T1000 (cell line): ENCODE data around the gene SDSL.

Experiments used
- DNase-seq: peaks from one replicate; lab custom pipeline; 2025; ENCODE audit warnings: mixed read lengths; lab: John Stamatoyannopoulos, UW

SDSL gene

GRCh38 chr12:113449299-113449698 is 27.1 kb downstream of the SDSL start:
- no peak for DNase-seq

- no peak for DNase-seq
These were observed 27.7 kb downstream of the SDSL start for GRCh38 chr12:113449839-113450238.

GRCh38 chr12:113452458-113452857 is 30.3 kb downstream of the SDSL start:
- DNase-seq = no peak

- no peak for DNase-seq
These were observed 31.1 kb downstream of the SDSL start for GRCh38 chr12:113453330-113453729.

GRCh38 chr12:113456199-113456598 is 34.0 kb downstream of the SDSL start:
- no peak for DNase-seq

GRCh38 chr12:113456761-113457160 is 34.6 kb downstream of the SDSL start:
- DNase-seq = no peak

GRCh38 chr12:113457185-113457584 is 35.0 kb downstream of the SDSL start:
- DNase-seq = no peak

GRCh38 chr12:113457710-113458109 is 35.5 kb downstream of the SDSL start:
- no peak for DNase-seq

- no peak for DNase-seq
These were observed 37.8 kb downstream of the SDSL start for GRCh38 chr12:113459981-113460380.

- DNase-seq = no peak
These were observed 39.5 kb downstream of the SDSL start for GRCh38 chr12:113461666-113462065.

GRCh38 chr12:113462117-113462774 is 40.1 kb downstream of the SDSL start:
- DNase-seq = no peak

GRCh38 chr12:113462998-113463745 is 41.0 kb downstream of the SDSL start:
- DNase-seq = no peak

GRCh38 chr12:113463746-113464451 is 41.7 kb downstream of the SDSL start:
- DNase-seq = no peak

- DNase-seq = no peak
These were observed 42.2 kb downstream of the SDSL start for GRCh38 chr12:113464452-113464775.

GRCh38 chr12:113464852-113465719 is 42.9 kb downstream of the SDSL start:
- no peak for DNase-seq

- DNase-seq = no peak
These were observed 43.8 kb downstream of the SDSL start for GRCh38 chr12:113465808-113466453.

- no peak for DNase-seq
These were observed 44.4 kb downstream of the SDSL start for GRCh38 chr12:113466454-113467141.

- DNase-seq = no peak
These were observed 44.9 kb downstream of the SDSL start for GRCh38 chr12:113467142-113467501.

GRCh38 chr12:113467502-113468364 is 45.6 kb downstream of the SDSL start:
- no peak for DNase-seq
